GM12892 (cell line): ENCODE measurements around the gene ANKMY1.

Source experiments
- POLR2A ChIP-seq: IDR thresholded peaks from 2 replicates; pipeline ENCODE4 v1.6.1; 2011; ENCODE audit warnings: low read depth, low read length, control low read depth
- POLR2AphosphoS5 ChIP-seq: IDR thresholded peaks from 2 replicates; pipeline ENCODE4 v1.6.1; 2011; ENCODE audit warnings: low read depth, low read length, control low read depth
- TAF1 ChIP-seq: IDR thresholded peaks from 2 replicates; pipeline ENCODE4 v1.6.1; 2011; ENCODE audit warnings: low read depth, mild to moderate bottlenecking, control low read depth, low read length, borderline replicate concordance

GRCh38 chr2:240555541-240556250, 2.1 kb downstream of the ANKMY1 start:
- no peak for TF ChIP-seq POLR2AphosphoS5
- TF ChIP-seq TAF1, result no peak
- no peak for TF ChIP-seq POLR2A
